ENCODE results near the gene EFCAB10. TPM values are rescaled to one million over a fixed set of nuclear protein-coding genes. Genes with fewer than 3 reads are reported as not detected.

Gene EFCAB10
- total RNA-seq, 1 donor from 2014 or later, result 0.70 TPM

Other genes with a start within 250 kb of the EFCAB10 start
- gene SRPK2, start 192.6 kb downstream of the EFCAB10 start, total RNA-seq, result 43.1 and 44.6 TPM in 2 replicates
- gene PUS7, start 59.2 kb downstream of the EFCAB10 start, total RNA-seq, result 38.0 and 44.0 TPM in 2 replicates
- 18.8 and 21.5 TPM in 2 replicates for gene RINT1, start 49.3 kb downstream of the EFCAB10 start, total RNA-seq

Data from neural crest cell (in vitro differentiated cells).